Nephron progenitor cell (in vitro differentiated cells): Measurements from ENCODE around the gene SLC4A7.

ENCODE experiments used
- DNase-seq: peaks from one replicate; pipeline ENCODE4 v3.0.0; 2021
- H3K27ac Mint-ChIP-seq: 2 replicates; pipeline ENCODE4 v1.8.0; 2021; ENCODE audit warnings: mild to moderate bottlenecking, moderate library complexity, mixed read lengths
- H3K27me3 Mint-ChIP-seq: 2 replicates; pipeline ENCODE4 v1.8.0; 2021; ENCODE audit warnings: mild to moderate bottlenecking, low read depth, mixed read lengths; ENCODE audit not compliant: poor library complexity
- H3K36me3 Mint-ChIP-seq: 2 replicates; pipeline ENCODE4 v1.8.0; 2021; ENCODE audit warnings: low read depth, mixed read lengths
- H3K4me1 Mint-ChIP-seq: 2 replicates; pipeline ENCODE4 v1.8.0; 2021; ENCODE audit warnings: mixed read lengths
- H3K4me3 Mint-ChIP-seq: 2 replicates; pipeline ENCODE4 v1.8.0; 2021; ENCODE audit warnings: mild to moderate bottlenecking, moderate library complexity, mixed read lengths
- H3K9me3 Mint-ChIP-seq: 2 replicates; pipeline ENCODE4 v1.8.0; 2021; ENCODE audit warnings: mild to moderate bottlenecking, moderate library complexity, mixed read lengths
- CTCF ChIP-seq: fragments of 200-600 bp; sonication (generic); IDR thresholded peaks from 2 replicates; pipeline ENCODE4 v1.5.0; 2021; ENCODE audit warnings: antibody characterized with exemption

SLC4A7 gene

GRCh38 chr3:27521872-27522265 lies 37.7 kb upstream of the SLC4A7 start:
- Mint-ChIP-seq H3K9me3 (no peaks in the 10 kb centered on the region), H3K27me3 (no peaks in the 10 kb centered on the region), H3K4me3 (no peak overlapping the region), H3K4me1 (no peaks in the 10 kb centered on the region), H3K27ac (no peak overlapping the region), H3K36me3 (no peaks in the 10 kb centered on the region)
- DNase-seq = no peak
- TF ChIP-seq CTCF = no peak

- no peak for TF ChIP-seq CTCF
- Mint-ChIP-seq H3K27me3 (no peaks in the 10 kb centered on the region), H3K4me1 (no peaks in the 10 kb centered on the region), H3K27ac (no peak overlapping the region), H3K4me3 (no peak overlapping the region), H3K9me3 (no peaks in the 10 kb centered on the region), H3K36me3 (no peaks in the 10 kb centered on the region)
- DNase-seq = no peak
Observed at GRCh38 chr3:27521179-27521871, 37.1 kb upstream of the SLC4A7 start.

- Mint-ChIP-seq H3K27me3 (no peaks in the 10 kb centered on the region), H3K4me3 (no peak overlapping the region), H3K9me3 (no peaks in the 10 kb centered on the region), H3K27ac (no peak overlapping the region), H3K36me3 (no peaks in the 10 kb centered on the region), H3K4me1 (peaks cover 13% of the 10 kb centered on the region)
- no peak for DNase-seq
- no peak for TF ChIP-seq CTCF
Observed at GRCh38 chr3:27511724-27512422, 27.7 kb upstream of the SLC4A7 start.

GRCh38 chr3:27509376-27509775 lies 25.2 kb upstream of the SLC4A7 start:
- Mint-ChIP-seq H3K36me3 (no peaks in the 10 kb centered on the region), H3K27ac (no peak overlapping the region), H3K4me3 (no peak overlapping the region), H3K27me3 (no peaks in the 10 kb centered on the region), H3K9me3 (no peaks in the 10 kb centered on the region), H3K4me1 (peaks cover 21% of the 10 kb centered on the region)
- TF ChIP-seq CTCF = no peak
- no peak for DNase-seq

GRCh38 chr3:27508424-27508823 lies 24.2 kb upstream of the SLC4A7 start:
- H3K4me1 Mint-ChIP-seq = peaks cover 21% of the 10 kb centered on the region
- no peak overlapping the region for H3K27ac Mint-ChIP-seq
- TF ChIP-seq CTCF = no peak
- H3K36me3 Mint-ChIP-seq = no peaks in the 10 kb centered on the region
- no peaks in the 10 kb centered on the region for H3K9me3 Mint-ChIP-seq
- H3K27me3 Mint-ChIP-seq = peaks cover 2% of the 10 kb centered on the region
- H3K4me3 Mint-ChIP-seq = no peak overlapping the region
- DNase-seq = no peak
